ENCODE results near the gene WDR46.
A peak's percentile ranks its signal among the peaks of the same experiment; 100 is the strongest.

Gene WDR46

DNA sequence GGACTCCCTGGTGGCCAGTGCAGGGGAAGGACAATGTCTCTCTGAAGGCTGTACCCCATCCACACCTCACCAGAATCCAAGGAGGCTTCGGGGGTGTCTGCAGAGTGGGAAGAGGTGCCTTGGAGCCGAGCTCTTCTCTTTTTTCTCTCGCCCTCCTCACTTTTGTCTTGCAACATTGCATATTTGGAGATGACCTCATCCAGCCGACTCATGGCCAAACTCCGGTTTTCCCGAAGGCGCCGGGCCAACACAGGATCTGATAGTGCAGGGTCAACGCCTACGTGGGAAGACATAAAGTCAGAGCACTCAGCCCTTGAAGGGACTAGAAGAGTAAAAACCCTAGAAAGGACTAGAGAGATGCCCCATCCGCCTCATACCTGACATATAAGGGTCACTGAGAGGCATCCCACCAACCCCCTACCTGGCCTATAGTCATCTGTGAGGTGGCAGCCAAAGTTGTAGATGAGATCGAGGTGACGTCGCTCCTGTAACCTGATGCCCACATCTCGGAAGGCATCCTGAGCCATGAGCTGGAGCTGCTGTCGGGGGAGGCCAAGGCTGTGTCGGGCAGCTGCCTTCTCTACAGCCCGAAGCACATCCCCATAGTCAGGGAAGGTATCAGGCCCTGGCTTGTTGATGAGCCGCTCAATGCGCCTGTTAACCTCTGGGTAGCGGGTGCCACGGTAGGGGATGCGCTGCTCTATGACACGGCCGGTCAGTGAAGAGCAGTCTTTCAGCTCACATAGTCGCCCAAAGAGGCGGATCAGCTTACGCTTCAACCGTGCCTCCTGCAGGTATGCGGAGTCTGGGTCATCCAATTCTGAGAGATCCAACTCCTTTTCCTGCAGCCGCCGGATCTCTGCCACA, 31.5 kb upstream of the WDR46 start (continued):
- TF ChIP-seq ZNF707 (tag by site-specific recombination; IDR thresholded peaks at IDR 0.05) = no peak
- TF ChIP-seq, protein P1, sequence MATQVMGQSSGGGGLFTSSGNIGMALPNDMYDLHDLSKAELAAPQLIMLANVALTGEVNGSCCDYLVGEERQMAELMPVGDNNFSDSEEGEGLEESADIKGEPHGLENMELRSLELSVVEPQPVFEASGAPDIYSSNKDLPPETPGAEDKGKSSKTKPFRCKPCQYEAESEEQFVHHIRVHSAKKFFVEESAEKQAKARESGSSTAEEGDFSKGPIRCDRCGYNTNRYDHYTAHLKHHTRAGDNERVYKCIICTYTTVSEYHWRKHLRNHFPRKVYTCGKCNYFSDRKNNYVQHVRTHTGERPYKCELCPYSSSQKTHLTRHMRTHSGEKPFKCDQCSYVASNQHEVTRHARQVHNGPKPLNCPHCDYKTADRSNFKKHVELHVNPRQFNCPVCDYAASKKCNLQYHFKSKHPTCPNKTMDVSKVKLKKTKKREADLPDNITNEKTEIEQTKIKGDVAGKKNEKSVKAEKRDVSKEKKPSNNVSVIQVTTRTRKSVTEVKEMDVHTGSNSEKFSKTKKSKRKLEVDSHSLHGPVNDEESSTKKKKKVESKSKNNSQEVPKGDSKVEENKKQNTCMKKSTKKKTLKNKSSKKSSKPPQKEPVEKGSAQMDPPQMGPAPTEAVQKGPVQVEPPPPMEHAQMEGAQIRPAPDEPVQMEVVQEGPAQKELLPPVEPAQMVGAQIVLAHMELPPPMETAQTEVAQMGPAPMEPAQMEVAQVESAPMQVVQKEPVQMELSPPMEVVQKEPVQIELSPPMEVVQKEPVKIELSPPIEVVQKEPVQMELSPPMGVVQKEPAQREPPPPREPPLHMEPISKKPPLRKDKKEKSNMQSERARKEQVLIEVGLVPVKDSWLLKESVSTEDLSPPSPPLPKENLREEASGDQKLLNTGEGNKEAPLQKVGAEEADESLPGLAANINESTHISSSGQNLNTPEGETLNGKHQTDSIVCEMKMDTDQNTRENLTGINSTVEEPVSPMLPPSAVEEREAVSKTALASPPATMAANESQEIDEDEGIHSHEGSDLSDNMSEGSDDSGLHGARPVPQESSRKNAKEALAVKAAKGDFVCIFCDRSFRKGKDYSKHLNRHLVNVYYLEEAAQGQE (tag by site-specific recombination; IDR thresholded peaks at IDR 0.05) = no peak
- TF ChIP-seq, protein P2, sequence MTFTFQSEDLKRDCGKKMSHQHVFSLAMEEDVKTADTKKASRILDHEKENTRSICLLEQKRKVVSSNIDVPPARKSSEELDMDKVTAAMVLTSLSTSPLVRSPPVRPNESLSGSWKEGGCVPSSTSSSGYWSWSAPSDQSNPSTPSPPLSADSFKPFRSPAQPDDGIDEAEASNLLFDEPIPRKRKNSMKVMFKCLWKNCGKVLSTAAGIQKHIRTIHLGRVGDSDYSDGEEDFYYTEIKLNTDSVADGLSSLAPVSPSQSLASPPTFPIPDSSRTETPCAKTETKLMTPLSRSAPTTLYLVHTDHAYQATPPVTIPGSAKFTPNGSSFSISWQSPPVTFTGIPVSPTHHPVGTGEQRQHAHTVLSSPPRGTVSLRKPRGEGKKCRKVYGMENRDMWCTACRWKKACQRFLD (tag by site-specific recombination; IDR thresholded peaks at IDR 0.05) = no peak
- peak; percentile 97 for TF ChIP-seq ZEB2 (tag by site-specific recombination; IDR thresholded peaks at IDR 0.05)
- no peak for TF ChIP-seq BCL11B (tag by site-specific recombination; IDR thresholded peaks at IDR 0.05; ENCODE audit: low read depth)
- no peak for TF ChIP-seq GLI4 (tag by site-specific recombination; IDR thresholded peaks at IDR 0.05)
- 0 out of 2 replicates have a peak, but pooled peaks have one; percentile 21 for TF ChIP-seq ZBTB48 (tag by site-specific recombination; IDR thresholded peaks at IDR 0.05)
- TF ChIP-seq HOXD13 (CRISPR knock-in tag; IDR thresholded peaks at IDR 0.05; ENCODE audit: borderline replicate concordance) = no peak
- peak; percentile 17; the same call in 1 of the 2 replicates for TF ChIP-seq MZF1 (tag by site-specific recombination; IDR thresholded peaks at IDR 0.05; ENCODE audit: borderline replicate concordance)
- TF ChIP-seq ZNF549 (tag by site-specific recombination; IDR thresholded peaks at IDR 0.05) = no peak
- TF ChIP-seq ZNF311 (tag by site-specific recombination; IDR thresholded peaks at IDR 0.05; ENCODE audit: borderline replicate concordance) = no peak
- no peak for TF ChIP-seq ZNF169 (tag by site-specific recombination; IDR thresholded peaks at IDR 0.05)
- no peak for TF ChIP-seq ZNF610 (tag by site-specific recombination; IDR thresholded peaks at IDR 0.05; ENCODE audit: borderline replicate concordance)

- peaks cover 14 to 41% of the 10 kb centered on the region in 2 experiments for H3K36me3 ChIP-seq (ENCODE audit: control insufficient read depth in 2 of 2, insufficient read depth in 1 of 2, low read length in 2 of 2)
- H3K27ac ChIP-seq (ENCODE audit: extremely low read depth, low read depth, low read length) = no peak overlapping the region
- no peaks in the 10 kb centered on the region for H3K9me3 ChIP-seq (ENCODE audit: control insufficient read depth, insufficient read depth, low read depth, low read length)
- H3K4me3 ChIP-seq (ENCODE audit: low read depth, low read length) = no peak overlapping the region
- H3K4me1 ChIP-seq (ENCODE audit: control insufficient read depth, insufficient read depth, low read length) = peaks cover 20% of the 10 kb centered on the region
- ChIA-PET POLR2A (interaction anchor here (1.9 kb wide), 1 partner anchor 21 kb away, joined by 13 read pairs; the partner anchor contains the start of gene RGL2), CTCF (interaction anchor here (1.1 to 2.9 kb wide), 3 partner anchors 21 to 70 kb away, joined by 3 to 21 read pairs (median 10); partner anchors contain the start of genes B3GALT4 and RGL2)
- no peak for TF ChIP-seq ZNF114 (tag by site-specific recombination; IDR thresholded peaks at IDR 0.05)
- TF ChIP-seq SETDB1 (IDR thresholded peaks at IDR 0.05; ENCODE audit: insufficient read length, low read length) = no peak
- TF ChIP-seq, protein P3, sequence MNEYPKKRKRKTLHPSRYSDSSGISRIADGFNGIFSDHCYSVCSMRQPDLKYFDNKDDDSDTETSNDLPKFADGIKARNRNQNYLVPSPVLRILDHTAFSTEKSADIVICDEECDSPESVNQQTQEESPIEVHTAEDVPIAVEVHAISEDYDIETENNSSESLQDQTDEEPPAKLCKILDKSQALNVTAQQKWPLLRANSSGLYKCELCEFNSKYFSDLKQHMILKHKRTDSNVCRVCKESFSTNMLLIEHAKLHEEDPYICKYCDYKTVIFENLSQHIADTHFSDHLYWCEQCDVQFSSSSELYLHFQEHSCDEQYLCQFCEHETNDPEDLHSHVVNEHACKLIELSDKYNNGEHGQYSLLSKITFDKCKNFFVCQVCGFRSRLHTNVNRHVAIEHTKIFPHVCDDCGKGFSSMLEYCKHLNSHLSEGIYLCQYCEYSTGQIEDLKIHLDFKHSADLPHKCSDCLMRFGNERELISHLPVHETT (tag by site-specific recombination; IDR thresholded peaks at IDR 0.05) = 0 out of 2 replicates have a peak, but pooled peaks have one; percentile 14
- TF ChIP-seq HOXC10 (CRISPR knock-in tag; IDR thresholded peaks at IDR 0.05) = no peak
- TF ChIP-seq INSM2 (tag by site-specific recombination; IDR thresholded peaks at IDR 0.05) = no peak
- TF ChIP-seq ZNF23 (tag by site-specific recombination; IDR thresholded peaks at IDR 0.05; ENCODE audit: borderline replicate concordance) = no peak
- TF ChIP-seq ZNF335 (tag by site-specific recombination; conservative IDR thresholded peaks at IDR 0.05) = no peak
- no peak for TF ChIP-seq KLF10 (tag by site-specific recombination; IDR thresholded peaks at IDR 0.05)
- no peak for TF ChIP-seq ZNF18 (tag by site-specific recombination; IDR thresholded peaks at IDR 0.05)
- TF ChIP-seq EGR2 (tag by site-specific recombination; IDR thresholded peaks at IDR 0.05; ENCODE audit: low read depth) = peak; percentile 30; the same call in 1 of the 2 replicates
These were observed 30.9 kb upstream of the WDR46 start for GRCh38 chr6:33319939-33320314.

Measured in HEK293 (cell line).